Measurements from ENCODE around the gene ACTN4. TPM values are rescaled to one million over a fixed set of nuclear protein-coding genes. Genes with fewer than 3 reads are reported as not detected.
A peak's percentile ranks its signal among the peaks of the same experiment; 100 is the strongest.

The ACTN4 gene
- total RNA-seq, 1 donor from 2014 or later: 744 TPM

DNA sequence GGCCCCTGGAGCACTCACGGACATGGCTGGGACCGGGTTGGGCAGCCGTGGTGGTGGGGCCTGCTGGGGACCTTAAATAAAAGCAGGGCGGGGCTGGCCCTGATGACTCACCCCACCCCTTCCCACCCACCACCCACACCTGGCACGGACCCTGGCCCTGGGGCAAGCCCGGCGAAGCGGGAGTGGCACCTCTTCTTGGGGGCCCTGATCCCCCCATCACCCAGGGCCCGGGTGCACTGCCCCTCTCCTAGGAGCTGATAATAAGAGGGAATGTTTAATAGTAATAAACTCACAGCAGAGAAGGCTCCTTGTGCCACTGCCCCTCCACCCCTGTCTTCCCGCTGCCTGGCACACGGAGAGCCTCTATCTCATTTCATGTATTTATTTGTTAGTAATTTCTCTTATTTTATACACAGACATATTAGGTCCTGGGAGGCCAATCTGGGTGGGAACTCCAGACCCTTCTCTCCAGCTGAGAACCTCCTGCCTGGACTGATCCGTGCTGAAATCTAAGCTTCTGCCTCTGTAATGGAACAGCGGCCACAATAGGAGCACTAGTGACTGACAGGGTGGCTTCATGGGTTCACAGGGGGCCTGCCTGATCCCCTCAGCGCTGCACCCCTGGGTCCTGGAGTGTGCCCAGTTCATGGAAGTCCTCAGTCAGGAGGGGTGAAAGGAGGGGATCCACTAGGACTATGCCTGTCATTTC, 126.2 kb downstream of the ACTN4 start, which contains the start of gene LGALS7:
LGALS7 (minus strand) TSS at position 49 of the 709 bp plus-strand sequence; CDS start at position 24, 25 bp downstream.
- Mint-ChIP-seq H3K9me3 (ENCODE audit: unreplicated experiment) (no peaks in the 10 kb centered on the region), H3K27me3 (ENCODE audit: unreplicated experiment) (no peaks in the 10 kb centered on the region), H3K36me3 (ENCODE audit: low read depth, unreplicated experiment) (peaks cover 4% of the 10 kb centered on the region), H3K4me1 (ENCODE audit: unreplicated experiment) (peaks cover 15% of the 10 kb centered on the region), H3K27ac (ENCODE audit: unreplicated experiment) (no peak within 1 kb of the TSS), H3K4me3 (ENCODE audit: unreplicated experiment) (no peak within 1 kb of the TSS)
- TF ChIP-seq, protein P1, sequence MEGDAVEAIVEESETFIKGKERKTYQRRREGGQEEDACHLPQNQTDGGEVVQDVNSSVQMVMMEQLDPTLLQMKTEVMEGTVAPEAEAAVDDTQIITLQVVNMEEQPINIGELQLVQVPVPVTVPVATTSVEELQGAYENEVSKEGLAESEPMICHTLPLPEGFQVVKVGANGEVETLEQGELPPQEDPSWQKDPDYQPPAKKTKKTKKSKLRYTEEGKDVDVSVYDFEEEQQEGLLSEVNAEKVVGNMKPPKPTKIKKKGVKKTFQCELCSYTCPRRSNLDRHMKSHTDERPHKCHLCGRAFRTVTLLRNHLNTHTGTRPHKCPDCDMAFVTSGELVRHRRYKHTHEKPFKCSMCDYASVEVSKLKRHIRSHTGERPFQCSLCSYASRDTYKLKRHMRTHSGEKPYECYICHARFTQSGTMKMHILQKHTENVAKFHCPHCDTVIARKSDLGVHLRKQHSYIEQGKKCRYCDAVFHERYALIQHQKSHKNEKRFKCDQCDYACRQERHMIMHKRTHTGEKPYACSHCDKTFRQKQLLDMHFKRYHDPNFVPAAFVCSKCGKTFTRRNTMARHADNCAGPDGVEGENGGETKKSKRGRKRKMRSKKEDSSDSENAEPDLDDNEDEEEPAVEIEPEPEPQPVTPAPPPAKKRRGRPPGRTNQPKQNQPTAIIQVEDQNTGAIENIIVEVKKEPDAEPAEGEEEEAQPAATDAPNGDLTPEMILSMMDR (IDR thresholded peaks at IDR 0.05; ENCODE audit: unreplicated experiment): no peak
- DNase-seq (ENCODE audit: low spot score): no peak

DNA sequence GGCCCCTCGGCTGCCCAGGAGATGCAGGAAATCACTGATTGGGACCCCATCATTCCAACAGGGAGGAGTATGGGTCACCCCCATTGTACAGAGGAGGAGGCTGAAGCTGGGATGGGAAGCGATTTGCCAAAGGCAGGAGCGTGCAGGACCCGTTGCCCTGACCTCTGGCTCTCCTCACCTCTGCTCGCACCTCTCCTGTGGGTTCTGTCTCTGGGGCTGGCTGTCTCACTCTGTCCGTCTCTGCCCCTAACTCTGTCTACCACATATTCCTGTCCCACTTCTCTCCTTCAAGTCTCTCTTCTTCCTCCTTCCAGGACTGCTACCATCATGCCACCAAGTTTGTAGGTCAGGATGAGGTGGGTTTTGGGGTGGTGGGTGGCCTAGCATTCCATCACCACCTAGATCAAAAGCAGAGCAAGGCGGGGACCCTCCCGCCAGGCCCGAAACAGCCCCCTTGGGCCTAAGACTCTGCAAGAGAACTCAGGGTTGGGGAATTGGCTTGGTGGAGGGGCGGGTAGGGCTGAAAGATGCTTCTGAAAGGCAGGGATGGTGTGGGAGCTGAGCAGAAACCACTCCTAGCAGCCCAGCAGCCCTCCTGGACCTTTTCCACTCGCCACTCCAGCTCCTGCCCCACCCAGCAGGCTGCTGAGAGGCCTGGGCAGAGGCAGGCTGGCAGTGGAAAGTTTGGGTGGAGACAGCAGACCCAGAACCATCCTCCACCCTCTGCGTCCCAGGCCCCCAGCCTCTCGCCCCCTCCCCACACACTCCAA, 126.9 kb downstream of the ACTN4 start:
- Mint-ChIP-seq H3K36me3 (ENCODE audit: low read depth, unreplicated experiment) (peaks cover 2% of the 10 kb centered on the region), H3K4me3 (ENCODE audit: unreplicated experiment) (no peak overlapping the region), H3K27me3 (ENCODE audit: unreplicated experiment) (no peaks in the 10 kb centered on the region), H3K4me1 (ENCODE audit: unreplicated experiment) (peaks cover 17% of the 10 kb centered on the region), H3K9me3 (ENCODE audit: unreplicated experiment) (no peaks in the 10 kb centered on the region), H3K27ac (ENCODE audit: unreplicated experiment) (no peak overlapping the region)
- no peak for DNase-seq (ENCODE audit: low spot score)
- TF ChIP-seq, protein P1 (IDR thresholded peaks at IDR 0.05; ENCODE audit: unreplicated experiment): no peak

DNA sequence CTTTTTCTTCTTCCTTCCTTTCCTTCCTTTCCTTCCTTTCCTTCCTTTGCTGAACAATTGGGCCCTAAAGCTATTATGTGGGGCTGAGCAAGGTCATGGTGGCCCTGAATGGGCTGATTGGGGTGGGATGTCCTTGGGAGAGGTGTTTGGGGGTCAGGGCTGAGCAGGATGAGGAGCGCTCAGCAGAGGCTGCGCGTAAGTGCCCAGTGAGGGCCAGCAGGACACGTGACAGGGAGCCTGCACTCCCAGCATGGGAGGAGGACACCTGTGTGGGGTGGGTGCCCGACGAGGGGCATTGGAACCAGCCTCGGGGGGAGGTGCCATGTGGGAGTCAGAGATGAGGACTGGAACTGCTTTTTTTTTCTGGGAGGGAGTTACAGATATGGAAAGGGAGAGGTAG, 131.3 kb downstream of the ACTN4 start:
- no peak for DNase-seq (ENCODE audit: low spot score)
- Mint-ChIP-seq H3K9me3 (ENCODE audit: unreplicated experiment) (no peaks in the 10 kb centered on the region), H3K4me1 (ENCODE audit: unreplicated experiment) (peaks cover 15% of the 10 kb centered on the region), H3K4me3 (ENCODE audit: unreplicated experiment) (peak overlapping the region; percentile 62), H3K27me3 (ENCODE audit: unreplicated experiment) (no peaks in the 10 kb centered on the region), H3K36me3 (ENCODE audit: low read depth, unreplicated experiment) (no peaks in the 10 kb centered on the region), H3K27ac (ENCODE audit: unreplicated experiment) (peak overlapping the region; percentile 42)
- TF ChIP-seq, protein P1 (IDR thresholded peaks at IDR 0.05; ENCODE audit: unreplicated experiment): no peak

DNA sequence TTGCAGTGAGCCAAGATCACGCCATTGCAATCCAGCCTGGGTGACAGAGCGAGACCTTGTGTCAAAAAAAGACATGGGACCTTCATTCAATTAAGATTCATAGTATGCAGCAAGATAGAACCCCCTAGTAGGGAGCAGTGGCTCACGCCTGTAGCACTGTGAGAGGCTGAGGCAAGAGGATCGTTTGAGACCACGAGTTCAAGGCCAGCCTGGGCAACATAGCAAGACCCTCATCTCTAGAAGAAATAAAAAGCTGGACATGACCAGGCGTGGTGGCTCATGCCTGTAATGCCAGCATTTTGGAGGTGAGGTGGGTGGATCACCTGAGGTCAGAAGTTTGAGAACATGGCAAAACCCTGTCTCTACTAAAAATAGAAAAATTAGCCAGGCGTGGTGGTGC, 133.0 kb downstream of the ACTN4 start:
- Mint-ChIP-seq H3K4me1 (ENCODE audit: unreplicated experiment) (peaks cover 8% of the 10 kb centered on the region), H3K27me3 (ENCODE audit: unreplicated experiment) (no peaks in the 10 kb centered on the region), H3K27ac (ENCODE audit: unreplicated experiment) (no peak overlapping the region), H3K9me3 (ENCODE audit: unreplicated experiment) (no peaks in the 10 kb centered on the region), H3K4me3 (ENCODE audit: unreplicated experiment) (no peak overlapping the region), H3K36me3 (ENCODE audit: low read depth, unreplicated experiment) (no peaks in the 10 kb centered on the region)
- no peak for DNase-seq (ENCODE audit: low spot score)
- TF ChIP-seq, protein P1 (IDR thresholded peaks at IDR 0.05; ENCODE audit: unreplicated experiment): no peak

DNA sequence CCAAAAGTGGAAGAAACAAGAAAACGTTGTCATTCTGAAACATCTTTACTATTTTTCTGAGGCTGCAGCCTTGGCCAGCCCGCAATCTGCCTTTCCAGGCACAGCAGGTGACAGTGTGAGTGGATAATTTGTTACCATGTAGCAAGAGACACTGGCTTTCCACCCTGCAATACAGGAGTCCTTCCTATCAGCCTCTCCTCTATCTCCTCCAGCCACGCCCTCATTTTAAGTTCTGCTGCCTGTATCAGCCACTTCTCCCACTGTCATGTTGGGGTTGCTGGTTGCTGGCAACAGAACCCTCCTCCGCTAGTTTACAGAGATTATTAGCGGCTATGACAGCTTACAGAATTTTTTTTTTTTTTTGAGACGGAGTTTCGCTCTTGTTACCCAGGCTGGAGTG, 133.6 kb downstream of the ACTN4 start:
- H3K4me3 Mint-ChIP-seq (ENCODE audit: unreplicated experiment): no peak overlapping the region
- no peak overlapping the region for H3K27ac Mint-ChIP-seq (ENCODE audit: unreplicated experiment)
- DNase-seq (ENCODE audit: low spot score): no peak
- H3K4me1 Mint-ChIP-seq (ENCODE audit: unreplicated experiment): peaks cover 8% of the 10 kb centered on the region
- TF ChIP-seq, protein P1 (IDR thresholded peaks at IDR 0.05; ENCODE audit: unreplicated experiment): no peak
- no peaks in the 10 kb centered on the region for H3K36me3 Mint-ChIP-seq (ENCODE audit: low read depth, unreplicated experiment)
- H3K27me3 Mint-ChIP-seq (ENCODE audit: unreplicated experiment): peaks cover 1% of the 10 kb centered on the region
- no peaks in the 10 kb centered on the region for H3K9me3 Mint-ChIP-seq (ENCODE audit: unreplicated experiment)

Measured in endothelial cell (in vitro differentiated cells).